OCI-LY7 (cell line): ENCODE measurements around the gene ELFN1. TPM values are rescaled to one million over a fixed set of nuclear protein-coding genes. Genes with fewer than 3 reads are reported as not detected.

Experiments
- BruUV-seq: library from RNA; stranded (reverse); fragments of 400-500 nt; replicated peaks from 2 replicates; lab custom pipeline; 2021; lab: Mats Ljungman, UMichigan
- CTCF ChIA-PET: fragments of 300-600 bp; sonication (Branson Sonifier 250); formaldehyde crosslinking; loops from one replicate; lab custom pipeline; 2022; ENCODE audit warnings: antibody characterized with exemption; ENCODE audit not compliant: unreplicated experiment; lab: Charles Lee
- POLR2A ChIA-PET: fragments of 300-600 bp; sonication (Branson Sonifier 250); formaldehyde crosslinking; loops from one replicate; lab custom pipeline; 2022; ENCODE audit warnings: antibody characterized with exemption; lab: Charles Lee
- DNase-seq: peaks from one replicate; pipeline ENCODE4 v3.0.0-alpha.2; 2015; ENCODE audit warnings: low spot score
- H2AFZ ChIP-seq: fragments of 200-600 bp; sonication (generic), shearing (Covaris generic); 2 replicates; pipeline ENCODE4 v1.6.1; 2014; ENCODE audit warnings: mild to moderate bottlenecking, antibody characterized with exemption, low read length, moderate library complexity
- H3K27ac ChIP-seq: fragments of 200-600 bp; sonication (generic); 2 replicates; pipeline ENCODE4 v1.5.1; 2014; ENCODE audit warnings: mixed run types, low read depth, mild to moderate bottlenecking, moderate library complexity, low read length, inconsistent platforms; ENCODE audit not compliant: poor library complexity, severe bottlenecking
- H3K36me3 ChIP-seq: fragments of 200-600 bp; sonication (generic); 2 replicates; pipeline ENCODE4 v1.6.1; 2014; ENCODE audit warnings: mild to moderate bottlenecking, antibody characterized with exemption, low read length, moderate library complexity, mixed read lengths; ENCODE audit not compliant: insufficient read depth
- H3K4me1 ChIP-seq: fragments of 200-600 bp; sonication (generic); 2 replicates; pipeline ENCODE4 v1.5.1; 2014; ENCODE audit warnings: mild to moderate bottlenecking, low read length; ENCODE audit not compliant: insufficient read depth, poor library complexity, severe bottlenecking
- H3K4me2 ChIP-seq: fragments of 200-600 bp; sonication (generic); 2 replicates; pipeline ENCODE4 v1.6.1; 2014; ENCODE audit warnings: mild to moderate bottlenecking, low read length
- H3K4me3 ChIP-seq: fragments of 200-600 bp; sonication (generic); 2 replicates; pipeline ENCODE4 v1.5.1; 2014; ENCODE audit warnings: mild to moderate bottlenecking, low read depth, low read length; ENCODE audit not compliant: poor library complexity, severe bottlenecking
- H3K79me2 ChIP-seq: fragments of 200-600 bp; sonication (generic); 2 replicates; pipeline ENCODE4 v1.6.1; 2016; ENCODE audit warnings: low read depth, mild to moderate bottlenecking, low read length, moderate library complexity, mixed read lengths; ENCODE audit not compliant: insufficient read depth
- H3K9me2 ChIP-seq: fragments of 200-600 bp; sonication (generic); 2 replicates; pipeline ENCODE4 v1.6.1; 2016; ENCODE audit warnings: mild to moderate bottlenecking, low read length, mixed read lengths; ENCODE audit not compliant: insufficient read depth
- H3K9me3 ChIP-seq: fragments of 200-600 bp; sonication (generic); 2 replicates; pipeline ENCODE4 v1.6.1; 2014; ENCODE audit warnings: mild to moderate bottlenecking, mixed run types, low read length, mixed read lengths
- H4K20me1 ChIP-seq: fragments of 200-600 bp; sonication (generic); 2 replicates; pipeline ENCODE4 v1.6.1; 2014; ENCODE audit warnings: mild to moderate bottlenecking, antibody characterized with exemption, low read length, moderate library complexity, mixed read lengths; ENCODE audit not compliant: insufficient read depth
- EZH2phosphoT487 ChIP-seq: fragments of 200-600 bp; sonication (generic); IDR thresholded peaks from 2 replicates; pipeline ENCODE4 v1.6.1; 2018; ENCODE audit warnings: low read depth, borderline replicate concordance, mild to moderate bottlenecking, mixed run types, antibody characterized with exemption, low read length, moderate library complexity, mixed read lengths
- intact Hi-C: fragments of 100-400 bp; cut with micrococcal nuclease; formaldehyde crosslinking; loops from one replicate; pipeline ENCODE4 v1.10.0; 2022; ENCODE audit not compliant: unreplicated experiment
- total RNA-seq, 2 experiments: library from RNA; depleted of rRNA in 1 of 2; stranded (reverse); fragments of >200 nt in 1 of 2; shearing (Covaris generic) in 1 of 2; gene quantifications; 2 replicates each; pipeline ENCODE4 v1.2.3, GENCODE V29; 2014 to 2022
- TF ChIP-seq, protein P1 (sequence below): fragments of 200-600 bp; sonication (generic); conservative IDR thresholded peaks from 2 replicates; pipeline ENCODE4 v1.5.1; 2014; ENCODE audit warnings: mild to moderate bottlenecking, antibody characterized with exemption, low read length, moderate library complexity, mixed read lengths

ELFN1 gene
- total RNA-seq, 2 experiments from 2014 or later, result not detected

DNA sequence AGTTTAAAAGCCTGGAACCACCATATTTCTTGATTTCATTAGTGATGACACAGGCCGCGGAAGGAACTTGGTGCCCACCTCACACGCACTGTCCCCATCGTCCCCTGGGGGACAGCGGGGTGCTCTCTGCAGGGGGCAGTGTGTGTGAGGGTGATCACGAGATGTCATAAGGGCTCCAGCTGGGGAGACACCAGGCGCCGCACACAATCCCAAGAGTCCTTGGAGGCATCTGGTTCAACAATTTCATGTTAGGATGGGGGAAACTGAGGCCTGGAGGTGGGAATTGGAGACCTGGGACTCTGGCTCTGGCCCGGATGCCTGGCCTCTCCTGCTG, 66.4 kb downstream of the ELFN1 start:
- Histone ChIP-seq H3K36me3 (no peaks in the 10 kb centered on the region), H2AFZ (no peak overlapping the region), H3K79me2 (no peaks in the 10 kb centered on the region), H3K4me2 (no peak overlapping the region), H3K9me3 (no peaks in the 10 kb centered on the region), H4K20me1 (no peaks in the 10 kb centered on the region), H3K27ac (no peak overlapping the region), H3K4me3 (no peak overlapping the region), H3K9me2 (no peaks in the 10 kb centered on the region), H3K4me1 (no peaks in the 10 kb centered on the region)
- no peak for DNase-seq
- POLR2A ChIA-PET, result no interaction called here
- BruUV-seq, result no TSS peak
- intact Hi-C loops, result no loop called here
- TF ChIP-seq, protein P1, sequence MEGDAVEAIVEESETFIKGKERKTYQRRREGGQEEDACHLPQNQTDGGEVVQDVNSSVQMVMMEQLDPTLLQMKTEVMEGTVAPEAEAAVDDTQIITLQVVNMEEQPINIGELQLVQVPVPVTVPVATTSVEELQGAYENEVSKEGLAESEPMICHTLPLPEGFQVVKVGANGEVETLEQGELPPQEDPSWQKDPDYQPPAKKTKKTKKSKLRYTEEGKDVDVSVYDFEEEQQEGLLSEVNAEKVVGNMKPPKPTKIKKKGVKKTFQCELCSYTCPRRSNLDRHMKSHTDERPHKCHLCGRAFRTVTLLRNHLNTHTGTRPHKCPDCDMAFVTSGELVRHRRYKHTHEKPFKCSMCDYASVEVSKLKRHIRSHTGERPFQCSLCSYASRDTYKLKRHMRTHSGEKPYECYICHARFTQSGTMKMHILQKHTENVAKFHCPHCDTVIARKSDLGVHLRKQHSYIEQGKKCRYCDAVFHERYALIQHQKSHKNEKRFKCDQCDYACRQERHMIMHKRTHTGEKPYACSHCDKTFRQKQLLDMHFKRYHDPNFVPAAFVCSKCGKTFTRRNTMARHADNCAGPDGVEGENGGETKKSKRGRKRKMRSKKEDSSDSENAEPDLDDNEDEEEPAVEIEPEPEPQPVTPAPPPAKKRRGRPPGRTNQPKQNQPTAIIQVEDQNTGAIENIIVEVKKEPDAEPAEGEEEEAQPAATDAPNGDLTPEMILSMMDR, result no peak
- no peak for TF ChIP-seq EZH2phosphoT487
- CTCF ChIA-PET, result no interaction called here

DNA sequence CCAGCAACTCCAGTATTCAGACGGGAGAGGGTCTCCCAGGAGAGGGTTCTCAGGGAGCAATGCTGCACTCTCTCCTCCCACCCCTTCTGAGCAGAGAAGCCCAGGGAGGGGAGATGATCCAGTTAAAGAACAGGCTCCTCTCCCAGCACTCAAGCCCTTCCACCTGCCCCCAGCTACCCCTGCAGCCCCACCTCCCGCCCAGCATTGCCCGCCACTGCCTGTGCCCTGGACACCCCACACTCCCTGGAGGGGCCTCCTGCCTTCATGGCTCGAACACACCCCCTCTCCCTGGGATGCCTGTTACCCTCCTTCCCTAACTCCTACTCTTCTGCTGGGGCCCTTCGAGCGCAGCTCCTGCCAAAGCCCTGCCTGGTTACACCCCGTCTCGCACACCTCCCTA, 66.8 kb downstream of the ELFN1 start:
- Histone ChIP-seq H3K4me1 (no peaks in the 10 kb centered on the region), H3K36me3 (no peaks in the 10 kb centered on the region), H3K79me2 (no peaks in the 10 kb centered on the region), H3K4me2 (no peak overlapping the region), H3K27ac (no peak overlapping the region), H3K9me3 (no peaks in the 10 kb centered on the region), H4K20me1 (no peaks in the 10 kb centered on the region), H3K4me3 (no peak overlapping the region), H2AFZ (no peak overlapping the region), H3K9me2 (no peaks in the 10 kb centered on the region)
- TF ChIP-seq, protein P1, result no peak
- TF ChIP-seq EZH2phosphoT487, result no peak
- no peak for DNase-seq
- no TSS peak for BruUV-seq
- CTCF ChIA-PET, result no interaction called here
- intact Hi-C loops, result no loop called here
- POLR2A ChIA-PET, result interaction anchor here (0.6 kb wide), 1 partner anchor 17 kb away, joined by 3 read pairs; no protein-coding TSS in a partner anchor

DNA sequence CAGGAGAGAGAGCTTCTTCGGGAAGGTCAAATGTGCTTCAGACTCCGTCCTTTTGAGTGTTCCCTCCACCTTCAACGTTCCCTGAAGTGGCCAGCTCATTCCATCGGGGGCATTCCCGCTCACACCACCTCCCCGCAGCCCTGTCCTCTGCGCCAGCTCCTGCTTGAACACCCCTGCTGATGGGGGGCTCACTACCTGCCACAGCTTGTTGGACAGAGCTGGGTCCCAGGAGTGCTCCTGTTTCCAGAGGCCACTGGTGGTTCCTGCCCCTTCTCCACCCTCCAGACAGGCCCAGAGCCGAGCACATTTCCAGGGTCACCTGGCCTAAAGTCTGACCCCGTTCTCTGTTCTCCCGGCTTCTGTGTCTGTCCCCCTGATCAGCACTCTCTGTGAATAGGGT, 67.4 kb downstream of the ELFN1 start:
- H3K4me1 ChIP-seq, result no peaks in the 10 kb centered on the region
- H3K9me3 ChIP-seq, result no peaks in the 10 kb centered on the region
- H2AFZ ChIP-seq, result no peak overlapping the region
- no peak overlapping the region for H3K4me3 ChIP-seq
- no peaks in the 10 kb centered on the region for H3K9me2 ChIP-seq
- no peak for DNase-seq
- no TSS peak for BruUV-seq
- H4K20me1 ChIP-seq, result no peaks in the 10 kb centered on the region
- no peak overlapping the region for H3K4me2 ChIP-seq
- POLR2A ChIA-PET, result interaction anchor here (0.6 kb wide), 1 partner anchor 16 kb away, joined by 3 read pairs; no protein-coding TSS in a partner anchor
- CTCF ChIA-PET, result no interaction called here
- intact Hi-C loops, result no loop called here
- no peak overlapping the region for H3K27ac ChIP-seq
- no peaks in the 10 kb centered on the region for H3K79me2 ChIP-seq
- H3K36me3 ChIP-seq, result no peaks in the 10 kb centered on the region
- TF ChIP-seq, protein P1, result no peak
- no peak for TF ChIP-seq EZH2phosphoT487
